DMS79 treated with DMSO at 0.1 percent for 48 hours (cell line): Measurements from ENCODE around the gene ACMSD.

Source experiments
- DNase-seq: peaks from one replicate; lab custom pipeline; 2025; lab: John Stamatoyannopoulos, UW

The ACMSD gene

GRCh38 chr2:134949981-134950708 lies 111.7 kb downstream of the ACMSD start:
- no peak for DNase-seq

DNA sequence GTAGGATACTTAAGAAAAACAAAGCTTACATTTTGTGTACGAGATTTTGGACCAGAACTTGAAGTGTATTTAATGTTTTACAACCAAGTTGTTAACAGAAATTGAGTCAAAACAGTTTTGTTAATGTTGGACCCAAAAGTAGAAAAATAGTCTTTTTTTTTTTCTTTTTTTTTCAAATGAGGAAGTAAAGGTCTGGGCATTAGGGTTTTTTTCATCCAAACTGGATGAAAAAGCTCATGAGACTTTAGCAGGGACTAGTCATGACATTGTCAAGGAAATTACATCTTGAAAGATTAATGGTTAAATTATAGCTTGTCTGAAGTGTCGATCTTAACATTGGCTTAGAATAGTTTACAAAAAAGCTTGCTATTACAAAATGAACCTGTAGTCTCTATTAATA lies 112.5 kb downstream of the ACMSD start:
- DNase-seq, result no peak
